NCI-H2196 treated with DMSO at 0.1 percent for 48 hours (cell line): ENCODE data around the gene CXorf49B.

Experiments used
- DNase-seq: peaks from one replicate; lab custom pipeline; 2025; ENCODE audit not compliant: unreplicated experiment; lab: John Stamatoyannopoulos, UW

The CXorf49B gene

DNA sequence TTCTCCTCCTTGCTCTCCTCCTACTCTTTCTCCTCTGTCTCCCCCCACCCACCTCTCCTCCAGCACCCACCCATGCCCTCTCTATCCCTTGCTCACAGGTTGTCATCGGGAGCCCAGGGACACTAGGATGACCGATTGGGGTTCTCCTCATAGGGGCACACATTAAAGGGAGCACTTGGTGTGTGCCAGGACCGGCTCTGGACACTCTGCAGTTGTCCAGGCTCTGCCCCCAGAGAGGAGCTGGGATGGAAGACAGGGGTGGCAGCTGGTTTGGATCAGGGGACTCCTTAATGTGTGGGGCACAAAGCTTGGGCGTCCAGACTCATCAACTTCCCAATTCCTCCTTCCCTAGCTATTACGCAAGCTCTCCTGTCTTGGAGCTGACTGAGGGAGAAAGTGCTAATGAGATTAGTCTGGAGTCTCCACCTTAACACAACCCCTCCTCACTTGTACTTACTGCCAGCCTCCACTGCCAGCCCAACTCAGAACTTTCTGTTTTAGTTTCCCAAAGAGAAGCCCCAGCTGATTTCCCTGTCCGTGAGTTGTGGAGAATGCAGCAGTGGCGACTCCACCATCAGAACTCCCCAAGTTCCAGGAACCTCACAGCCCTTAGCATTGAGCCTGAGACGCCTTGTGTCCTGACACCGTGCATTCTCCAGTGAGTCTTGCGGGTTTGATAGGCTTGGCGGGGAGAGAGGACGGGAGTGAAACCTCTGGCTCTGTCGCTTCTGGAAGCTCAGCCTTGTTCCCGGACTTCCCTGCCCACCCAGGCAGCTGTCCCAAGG, 52.2 kb downstream of the CXorf49B start:
- DNase-seq, result no peak

DNA sequence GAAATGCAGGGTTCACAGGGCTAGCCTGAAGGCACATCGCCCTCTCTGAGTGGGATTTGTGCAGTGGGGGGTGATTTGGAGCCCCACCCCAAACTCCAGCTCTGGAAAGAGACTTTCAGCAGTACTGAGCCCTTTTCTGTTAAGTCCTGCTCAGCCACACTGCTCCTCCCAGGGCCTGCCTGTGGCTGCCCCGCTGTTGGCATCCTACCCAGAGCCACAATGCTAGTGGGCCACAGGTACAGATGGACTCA, 52.7 kb downstream of the CXorf49B start:
- no peak for DNase-seq
